Thyroid gland (tissue), 4 donors: ENCODE measurements around the gene GRB2.

Experiments
- CTCF ChIP-seq, 6 experiments: fragments of 200-600 bp in 3 of 6; fragments of 450-650 bp in 3 of 6; sonication (generic) in 3 of 6; IDR thresholded peaks; one replicate each; pipeline ENCODE4 v1.5.1; 2016 to 2019; ENCODE audit warnings: antibody characterized with exemption in 6 of 6, mild to moderate bottlenecking in 2 of 6, inconsistent platforms in 1 of 6, moderate library complexity in 1 of 6
- POLR2A ChIP-seq, 2 donors: fragments of 450-650 bp; IDR thresholded peaks; one replicate each; pipeline ENCODE4 v1.6.1; 2017; ENCODE audit warnings: antibody characterized with exemption in 2 of 2, mild to moderate bottlenecking in 2 of 2, moderate library complexity in 1 of 2

- TF ChIP-seq CTCF (IDR thresholded peaks at IDR 0.05) = no peak
- TF ChIP-seq POLR2A (IDR thresholded peaks at IDR 0.05) = no peak
Measured at GRCh38 chr17:75307957-75308731, 97.3 kb downstream of the GRB2 start.
